Activated CD4-positive, alpha-beta T cell treated with anti-CD3 and anti-CD28 coated beads, Interleukin-2, amount 10 ng/mL, durations not matched to agents 7 days and 5 days (primary cell): ENCODE results near the gene TFPT. TPM values are rescaled to one million over a fixed set of nuclear protein-coding genes. Genes with fewer than 3 reads are reported as not detected.
A peak's percentile ranks its signal among the peaks of the same experiment; 100 is the strongest.

Source experiments
- CTCF ChIA-PET: fragments of 350-600 bp; sonication (Branson Sonifier 250); formaldehyde crosslinking; loops from one replicate; lab custom pipeline; 2021; ENCODE audit warnings: antibody characterized with exemption; lab: Charles Lee
- POLR2A ChIA-PET: fragments of 350-600 bp; sonication (Branson Sonifier 250); formaldehyde crosslinking; loops from one replicate; lab custom pipeline; 2021; ENCODE audit warnings: antibody characterized with exemption; lab: Charles Lee
- DNase-seq: peaks from one replicate; pipeline ENCODE4 v3.0.0-alpha.2; 2020
- H3K27ac Mint-ChIP-seq: one replicate; pipeline ENCODE4 v1.8.0; 2021; ENCODE audit warnings: mild to moderate bottlenecking, moderate library complexity, mixed read lengths
- H3K27me3 Mint-ChIP-seq: one replicate; pipeline ENCODE4 v1.8.0; 2021; ENCODE audit warnings: mixed read lengths
- H3K36me3 Mint-ChIP-seq: one replicate; pipeline ENCODE4 v1.8.0; 2021; ENCODE audit warnings: low read depth, mixed read lengths
- H3K4me1 Mint-ChIP-seq: one replicate; pipeline ENCODE4 v1.8.0; 2021; ENCODE audit warnings: mixed read lengths
- H3K4me3 Mint-ChIP-seq: one replicate; pipeline ENCODE4 v1.8.0; 2021; ENCODE audit warnings: mild to moderate bottlenecking, moderate library complexity, mixed read lengths
- H3K9me3 Mint-ChIP-seq: one replicate; pipeline ENCODE4 v1.8.0; 2021; ENCODE audit warnings: mixed read lengths
- total RNA-seq, 2 experiments: library from RNA; stranded (reverse); gene quantifications; one replicate each; pipeline ENCODE4 v1.2.3, GENCODE V29; 2021

Gene TFPT
- 10 to 100 TPM; 39.5 to 42.4 TPM for total RNA-seq

DNA sequence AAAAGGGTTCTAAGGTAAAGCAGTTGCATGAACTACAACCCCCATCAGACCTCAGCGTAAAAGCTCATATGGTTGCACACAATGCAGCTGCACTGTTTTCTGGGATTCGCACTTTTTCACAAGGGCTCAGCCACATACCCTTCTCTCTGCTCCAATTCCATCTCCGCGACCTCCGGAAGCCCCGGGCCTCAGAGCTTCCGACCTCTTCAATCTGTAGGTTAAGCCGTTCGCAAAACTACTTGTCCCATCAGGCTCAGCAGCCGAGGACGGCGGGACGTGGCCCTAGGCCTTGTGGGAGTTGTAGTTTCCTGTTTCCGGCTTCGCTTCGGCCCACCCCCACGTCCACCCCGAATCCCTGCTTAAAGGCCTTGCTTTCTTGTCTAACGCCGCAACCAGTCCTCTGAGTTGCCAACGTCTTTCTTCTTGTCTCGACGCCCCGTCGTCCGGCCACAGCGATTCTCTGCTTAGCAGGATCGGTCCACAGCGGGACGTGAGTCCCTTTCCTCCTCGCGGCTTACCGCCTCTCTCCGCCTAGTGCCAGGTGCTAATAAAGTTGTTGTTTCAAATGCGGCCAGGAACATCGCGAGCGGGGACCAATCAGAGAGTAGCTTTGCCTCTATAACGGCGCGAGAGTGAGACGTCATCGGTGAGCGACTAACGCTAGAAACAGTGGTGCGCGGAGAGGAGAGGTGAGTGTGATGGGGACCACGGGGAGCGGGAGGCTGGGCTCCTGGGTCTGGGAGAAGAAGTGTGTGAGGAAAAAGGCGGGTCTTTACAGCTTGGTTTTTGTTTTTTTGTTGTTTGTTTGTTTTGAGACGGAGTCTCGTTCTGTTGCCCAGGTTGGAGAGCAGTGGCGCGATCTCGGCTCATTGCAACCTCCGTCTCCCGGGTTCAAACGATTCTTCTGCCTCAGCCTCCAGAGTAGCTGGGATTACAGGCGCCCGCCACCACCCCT, at the start of gene TFPT, which contains the start of gene PRPF31:
Gene TFPT (minus strand): TSS at position 549 of the 955 bp plus-strand sequence. CDS start 388 bp downstream, at position 161.
Gene PRPF31 (plus strand): TSS at position 646 of the 955 bp plus-strand sequence. CDS start 2,525 bp downstream, outside the sequence.
- H3K27ac Mint-ChIP-seq, result peak within 1 kb of the TSS; percentile 91
- ChIA-PET CTCF (interaction anchor here (0.7 to 2.0 kb wide), 5 partner anchors 12 to 240 kb away, joined by 3 to 10 read pairs (median 4); partner anchors contain the start of gene CNOT3), POLR2A (interaction anchor here (0.5 to 2.2 kb wide), 2 partner anchors 21 to 318 kb away, joined by 6 to 13 read pairs; partner anchors contain the start of gene CNOT3)
- H3K4me3 Mint-ChIP-seq, result peak within 1 kb of the TSS; percentile 87
- H3K4me1 Mint-ChIP-seq, result peaks cover 35% of the 10 kb centered on the region
- H3K27me3 Mint-ChIP-seq, result no peaks in the 10 kb centered on the region
- no peaks in the 10 kb centered on the region for H3K9me3 Mint-ChIP-seq
- peak; percentile 98 for DNase-seq
- peaks cover 33% of the 10 kb centered on the region for H3K36me3 Mint-ChIP-seq

- H3K9me3 Mint-ChIP-seq, result no peaks in the 10 kb centered on the region
- ChIA-PET CTCF (interaction anchor here (1.1 kb wide), 1 partner anchor 24 kb away, joined by 3 read pairs; the partner anchor contains the start of gene MBOAT7), POLR2A (no interaction called here)
- H3K4me3 Mint-ChIP-seq, result no peak overlapping the region
- H3K4me1 Mint-ChIP-seq, result peaks cover 46% of the 10 kb centered on the region
- H3K27ac Mint-ChIP-seq, result no peak overlapping the region
- no peak for DNase-seq
- peaks cover 3% of the 10 kb centered on the region for H3K36me3 Mint-ChIP-seq
- no peaks in the 10 kb centered on the region for H3K27me3 Mint-ChIP-seq
Measured at GRCh38 chr19:54165222-54165621, 49.8 kb upstream of the TFPT start.

DNA sequence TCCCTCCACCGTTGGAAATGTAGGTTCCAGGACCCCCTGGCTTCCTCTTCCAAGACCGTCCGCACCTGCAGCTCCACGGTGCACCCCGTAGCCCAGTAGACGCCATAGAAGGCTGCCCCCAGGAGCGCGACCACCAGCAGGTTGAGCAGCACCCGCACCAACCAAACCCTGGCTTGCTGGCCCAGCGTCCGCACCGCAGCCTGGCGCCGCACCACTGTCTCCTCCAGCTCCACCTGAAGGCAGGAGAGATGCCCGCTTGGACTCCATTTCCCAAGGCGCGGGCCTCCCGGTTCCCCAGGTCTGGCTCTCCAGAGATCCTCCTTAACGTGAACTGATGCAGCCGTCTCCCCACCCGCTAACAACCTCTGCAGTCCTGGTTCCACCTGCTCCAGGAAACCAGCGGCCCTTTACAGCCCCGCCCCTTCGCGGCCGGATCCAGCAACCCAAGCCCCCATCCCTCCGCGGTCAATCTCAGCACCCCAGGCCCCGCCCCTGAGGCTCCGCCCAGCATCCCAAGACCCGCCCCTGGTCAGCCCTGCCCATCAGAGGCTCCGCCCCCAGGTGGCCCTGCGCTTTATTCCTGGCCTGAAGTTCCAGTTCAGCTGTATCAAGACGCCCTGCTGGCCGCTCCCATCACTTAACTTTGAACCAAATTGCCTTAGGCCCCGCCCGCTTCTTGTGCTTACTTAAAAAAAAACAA, 49.1 kb upstream of the TFPT start:
- DNase-seq, result peak; percentile 74
- H3K27me3 Mint-ChIP-seq, result no peaks in the 10 kb centered on the region
- ChIA-PET CTCF (interaction anchor here (0.6 to 1.5 kb wide), 4 partner anchors 19 to 217 kb away, joined by 3 to 4 read pairs (median 4); partner anchors contain the start of gene MBOAT7), POLR2A (no interaction called here)
- H3K9me3 Mint-ChIP-seq, result no peaks in the 10 kb centered on the region
- peak overlapping the region; percentile 74 for H3K4me3 Mint-ChIP-seq
- H3K4me1 Mint-ChIP-seq, result peaks cover 49% of the 10 kb centered on the region
- H3K27ac Mint-ChIP-seq, result peak overlapping the region; percentile 69
- peaks cover 3% of the 10 kb centered on the region for H3K36me3 Mint-ChIP-seq

- no peak for DNase-seq
- Mint-ChIP-seq H3K9me3 (no peaks in the 10 kb centered on the region), H3K27ac (peak overlapping the region; percentile 91), H3K27me3 (no peaks in the 10 kb centered on the region), H3K4me3 (peak overlapping the region; percentile 83), H3K4me1 (peaks cover 48% of the 10 kb centered on the region), H3K36me3 (peaks cover 9% of the 10 kb centered on the region)
- ChIA-PET CTCF (no interaction called here), POLR2A (no interaction called here)
Measured at GRCh38 chr19:54162884-54163283, 47.4 kb upstream of the TFPT start.

- POLR2A ChIA-PET, result no interaction called here
- H3K4me1 Mint-ChIP-seq, result peaks cover 48% of the 10 kb centered on the region
- peak; percentile 86 for DNase-seq
- H3K4me3 Mint-ChIP-seq, result peak overlapping the region; percentile 96
- no peaks in the 10 kb centered on the region for H3K27me3 Mint-ChIP-seq
- H3K9me3 Mint-ChIP-seq, result no peaks in the 10 kb centered on the region
- H3K27ac Mint-ChIP-seq, result peak overlapping the region; percentile 91
- CTCF ChIA-PET, result no interaction called here
- peaks cover 12% of the 10 kb centered on the region for H3K36me3 Mint-ChIP-seq
Measured at GRCh38 chr19:54162241-54162805, 46.9 kb upstream of the TFPT start.

DNA sequence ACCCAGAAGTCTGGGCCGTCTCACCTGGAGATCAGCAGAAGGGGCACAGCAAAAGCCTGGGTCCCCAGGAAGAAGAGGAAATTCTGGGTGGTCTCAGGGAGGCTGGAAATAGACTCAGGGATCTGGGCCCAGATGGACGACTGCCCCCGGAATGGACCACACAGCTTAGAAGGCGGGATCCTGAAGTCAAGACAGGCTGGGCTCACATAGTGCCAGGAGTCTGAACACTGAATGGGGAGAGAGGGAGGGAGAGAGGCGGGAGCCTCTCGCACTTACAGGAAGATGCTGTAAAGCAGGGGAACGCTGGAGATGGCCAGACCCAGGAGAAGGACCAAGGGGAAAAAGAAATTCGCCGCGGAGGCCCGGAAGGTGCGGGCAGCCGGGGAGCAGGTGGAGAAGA, 45.4 kb upstream of the TFPT start:
- ChIA-PET POLR2A (interaction anchor here (0.6 kb wide), 1 partner anchor 24 kb away, joined by 3 read pairs; no protein-coding TSS in a partner anchor), CTCF (interaction anchor here (0.6 kb wide), 1 partner anchor 9 kb away, joined by 4 read pairs; no protein-coding TSS in a partner anchor)
- H3K4me1 Mint-ChIP-seq, result peaks cover 54% of the 10 kb centered on the region
- H3K36me3 Mint-ChIP-seq, result peaks cover 23% of the 10 kb centered on the region
- H3K27me3 Mint-ChIP-seq, result no peaks in the 10 kb centered on the region
- H3K27ac Mint-ChIP-seq, result peak overlapping the region; percentile 99
- no peak for DNase-seq
- H3K9me3 Mint-ChIP-seq, result no peaks in the 10 kb centered on the region
- H3K4me3 Mint-ChIP-seq, result peak overlapping the region; percentile 96

GRCh38 chr19:54160182-54160811, 44.8 kb upstream of the TFPT start:
- peaks cover 25% of the 10 kb centered on the region for H3K36me3 Mint-ChIP-seq
- peaks cover 53% of the 10 kb centered on the region for H3K4me1 Mint-ChIP-seq
- H3K4me3 Mint-ChIP-seq, result peak overlapping the region; percentile 96
- DNase-seq, result peak; percentile 21
- no peaks in the 10 kb centered on the region for H3K9me3 Mint-ChIP-seq
- CTCF ChIA-PET, result interaction anchor here (0.6 to 2.3 kb wide), 3 partner anchors 8 to 17 kb away, joined by 3 to 9 read pairs (median 4); no protein-coding TSS in a partner anchor
- POLR2A ChIA-PET, result interaction anchor here (0.6 to 1.1 kb wide), 2 partner anchors 23 kb away, joined by 3 to 7 read pairs; partner anchors contain the start of gene CNOT3
- no peaks in the 10 kb centered on the region for H3K27me3 Mint-ChIP-seq
- peak overlapping the region; percentile 99 for H3K27ac Mint-ChIP-seq

DNA sequence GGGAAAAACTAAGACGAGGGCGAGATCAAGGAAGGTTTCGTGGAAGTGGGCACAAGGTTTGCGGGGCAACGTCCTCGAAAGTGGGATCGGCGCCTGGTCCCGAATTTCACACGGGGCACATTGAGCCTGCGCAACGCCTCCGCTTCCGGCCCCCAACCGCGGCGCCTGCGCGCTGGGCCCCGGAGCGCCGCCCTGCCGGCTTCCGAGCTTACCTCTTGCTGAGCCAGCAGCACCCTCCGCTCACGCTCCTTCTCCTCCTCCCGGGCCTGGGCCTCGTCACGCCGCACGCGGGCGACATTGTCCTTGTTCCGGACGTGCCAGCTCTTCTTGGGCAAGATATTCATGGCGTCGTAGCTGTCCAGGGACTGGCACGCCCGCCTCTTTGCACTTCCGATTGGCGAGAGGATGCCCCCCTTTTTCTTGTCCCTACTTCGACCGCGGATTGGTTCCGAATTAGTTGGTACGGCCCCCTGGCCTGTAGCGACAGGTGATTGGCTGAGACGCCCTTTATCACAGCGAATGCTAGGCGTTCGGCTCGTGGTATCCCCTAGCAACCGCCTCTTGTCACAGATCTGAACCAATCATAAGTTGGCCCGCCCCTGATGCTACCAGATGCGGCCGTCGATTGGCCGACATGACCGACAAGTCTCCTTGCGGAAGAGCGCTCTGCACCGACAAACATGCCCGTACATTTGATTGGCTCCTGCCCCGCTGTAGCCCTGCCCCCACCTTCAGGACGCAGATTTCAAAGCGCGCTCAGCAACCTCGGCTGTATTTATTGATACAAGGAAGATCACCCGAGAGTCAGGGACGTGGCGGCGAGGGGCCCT, 44.1 kb upstream of the TFPT start, which contains the start of gene LENG1:
Gene LENG1 (minus strand): TSS at position 370 of the 830 bp plus-strand sequence. CDS start 26 bp downstream, at position 344.
- Mint-ChIP-seq H3K36me3 (peaks cover 32% of the 10 kb centered on the region), H3K4me3 (peak within 1 kb of the TSS; percentile 96), H3K9me3 (no peaks in the 10 kb centered on the region), H3K27me3 (no peaks in the 10 kb centered on the region), H3K27ac (peak within 1 kb of the TSS; percentile 99), H3K4me1 (peaks cover 57% of the 10 kb centered on the region)
- ChIA-PET POLR2A (interaction anchor here (0.9 to 1.1 kb wide), 2 partner anchors 23 to 42 kb away, joined by 3 to 7 read pairs; partner anchors contain the start of gene CNOT3), CTCF (interaction anchor here (0.5 to 2.3 kb wide), 5 partner anchors 9 to 304 kb away, joined by 3 to 9 read pairs (median 5); partner anchors contain the start of genes CNOT3 and LENG9)
- DNase-seq, result peak; percentile 100

- peaks cover 58% of the 10 kb centered on the region for H3K4me1 Mint-ChIP-seq
- no peaks in the 10 kb centered on the region for H3K27me3 Mint-ChIP-seq
- POLR2A ChIA-PET, result interaction anchor here (0.9 to 1.1 kb wide), 2 partner anchors 22 to 42 kb away, joined by 3 to 7 read pairs; partner anchors contain the start of gene CNOT3
- peak; percentile 46 for DNase-seq
- H3K9me3 Mint-ChIP-seq, result no peaks in the 10 kb centered on the region
- H3K4me3 Mint-ChIP-seq, result peak overlapping the region; percentile 96
- CTCF ChIA-PET, result interaction anchor here (0.5 to 2.3 kb wide), 6 partner anchors 10 to 47 kb away, joined by 3 to 9 read pairs (median 4); partner anchors contain the start of gene CNOT3
- peak overlapping the region; percentile 99 for H3K27ac Mint-ChIP-seq
- peaks cover 39% of the 10 kb centered on the region for H3K36me3 Mint-ChIP-seq
Measured at GRCh38 chr19:54158812-54159351, 43.4 kb upstream of the TFPT start.

- Mint-ChIP-seq H3K4me3 (peak overlapping the region; percentile 32), H3K4me1 (peaks cover 50% of the 10 kb centered on the region), H3K36me3 (peaks cover 51% of the 10 kb centered on the region), H3K27me3 (no peaks in the 10 kb centered on the region), H3K9me3 (no peaks in the 10 kb centered on the region), H3K27ac (peak overlapping the region; percentile 76)
- ChIA-PET CTCF (interaction anchor here (3.0 kb wide), 1 partner anchor 13 kb away, joined by 12 read pairs; no protein-coding TSS in a partner anchor), POLR2A (no interaction called here)
- DNase-seq, result no peak
Measured at GRCh38 chr19:54156953-54157352, 41.5 kb upstream of the TFPT start.
